ENCODE data around the gene FAM111A. TPM values are rescaled to one million over a fixed set of nuclear protein-coding genes. Genes with fewer than 3 reads are reported as not detected.
A peak's percentile ranks its signal among the peaks of the same experiment; 100 is the strongest.
"Not testable (repeated sequence)": the region's sequence is repeated elsewhere in the genome, so short reads cannot be mapped to it uniquely, and the experiment has no call there.

Gene FAM111A
- total RNA-seq = 10 to 100 TPM; 11.4 to 34.2 TPM
- 22.0 TPM for polyA plus RNA-seq (2013, experiment 1 of 2)
- polyA plus RNA-seq (2013, experiment 2 of 2) = 16.1 TPM
- long read RNA-seq, experiment 1, partial matches to known transcripts = 0 of 4 reads
- long read RNA-seq, experiment 1, other reads (novel, unspliced or antisense) = 4 of 4 reads
- long read RNA-seq, experiment 2, partial matches to known transcripts = 5 of 27 reads
- long read RNA-seq, experiment 2, other reads (novel, unspliced or antisense) = 16 of 27 reads
- long read RNA-seq, experiment 3, partial matches to known transcripts = 7 of 33 reads
- long read RNA-seq, experiment 3, other reads (novel, unspliced or antisense) = 18 of 33 reads
- long read RNA-seq, experiment 4, partial matches to known transcripts = 0 of 3 reads
- long read RNA-seq, experiment 4, other reads (novel, unspliced or antisense) = 1 of 3 reads

- Mint-ChIP-seq H3K9me3 (peaks cover 6% of the 10 kb centered on the region), H3K4me1 (peaks cover 10% of the 10 kb centered on the region), H3K4me3 (peak within 1 kb of the TSS; percentile 83), H3K36me3 (ENCODE audit: low read depth) (no peaks in the 10 kb centered on the region), H3K27me3 (ENCODE audit: insufficient read depth) (peaks cover 28% of the 10 kb centered on the region), H3K27ac (peak within 1 kb of the TSS; percentile 82)
- H3K9ac ChIP-seq (ENCODE audit: extremely low read depth, low read length, poor library complexity, severe bottlenecking) = peak within 1 kb of the TSS; percentile 26
- H3K36me3 ChIP-seq (ENCODE audit: control insufficient read depth, insufficient read depth, low read length) = no peaks in the 10 kb centered on the region
- peak within 1 kb of the TSS; percentile 85 for H3K4me3 ChIP-seq (ENCODE audit: low read length)
- H3K27me3 ChIP-seq (ENCODE audit: control insufficient read depth, insufficient read depth, low read length, poor library complexity, severe bottlenecking) = peaks cover 26% of the 10 kb centered on the region
- peak; percentile 96 for DNase-seq
- peak; percentile 63 for TF ChIP-seq CTCF (conservative IDR thresholded peaks at IDR 0.05)
- no peaks in the 10 kb centered on the region for H3K9me3 ChIP-seq (ENCODE audit: control insufficient read depth, low read length)
- WGBS, 2 experiments (ENCODE audit: insufficient coverage in 1 of 2, insufficient read length in 1 of 2) = 4 to 10% methylated on average over 16 to 50 of the region's 50 CpGs
- H3K4me1 ChIP-seq (ENCODE audit: control insufficient read depth, insufficient read depth, low read length) = no peaks in the 10 kb centered on the region
- no peak within 1 kb of the TSS for H3K27ac ChIP-seq (ENCODE audit: low read depth, low read length)
Measured at GRCh38 chr11:59142530-59143507, at the start of gene FAM111A. TSS of gene FAM111A (plus strand) at chr11:59142856. CDS start at chr11:59148873, 6,017 bp downstream.

GRCh38 chr11:59093576-59093975 lies 49.1 kb upstream of the FAM111A start:
- not testable (repeated sequence) for H3K27ac Mint-ChIP-seq; H3K4me1 Mint-ChIP-seq; H3K27ac ChIP-seq (ENCODE audit: low read depth, low read length); H3K27me3 ChIP-seq (ENCODE audit: control insufficient read depth, insufficient read depth, low read length, poor library complexity, severe bottlenecking); H3K4me1 ChIP-seq (ENCODE audit: control insufficient read depth, insufficient read depth, low read length); H3K9me3 ChIP-seq (ENCODE audit: control insufficient read depth, low read length); DNase-seq; H3K36me3 ChIP-seq (ENCODE audit: control insufficient read depth, insufficient read depth, low read length); H3K9ac ChIP-seq (ENCODE audit: extremely low read depth, low read length, poor library complexity, severe bottlenecking); H3K4me3 Mint-ChIP-seq; H3K4me3 ChIP-seq (ENCODE audit: low read length); H3K9me3 Mint-ChIP-seq; H3K36me3 Mint-ChIP-seq (ENCODE audit: low read depth)
- H3K27me3 Mint-ChIP-seq (ENCODE audit: insufficient read depth) = peaks cover 23% of the 10 kb centered on the region

- not testable (repeated sequence) for H3K27ac ChIP-seq (ENCODE audit: low read depth, low read length); H3K4me1 Mint-ChIP-seq; H3K4me1 ChIP-seq (ENCODE audit: control insufficient read depth, insufficient read depth, low read length); DNase-seq; H3K36me3 ChIP-seq (ENCODE audit: control insufficient read depth, insufficient read depth, low read length); H3K9ac ChIP-seq (ENCODE audit: extremely low read depth, low read length, poor library complexity, severe bottlenecking); H3K9me3 Mint-ChIP-seq; H3K4me3 Mint-ChIP-seq; H3K27me3 ChIP-seq (ENCODE audit: control insufficient read depth, insufficient read depth, low read length, poor library complexity, severe bottlenecking); H3K9me3 ChIP-seq (ENCODE audit: control insufficient read depth, low read length); H3K4me3 ChIP-seq (ENCODE audit: low read length); H3K36me3 Mint-ChIP-seq (ENCODE audit: low read depth); H3K27ac Mint-ChIP-seq
- H3K27me3 Mint-ChIP-seq (ENCODE audit: insufficient read depth) = peaks cover 27% of the 10 kb centered on the region
- 77 to 100% methylated on average over 1 of the region's 1 CpG for WGBS, 2 experiments (ENCODE audit: insufficient coverage in 1 of 2, insufficient read length in 1 of 2)
Measured at GRCh38 chr11:59095225-59095624, 47.4 kb upstream of the FAM111A start.

- 71 to 89% methylated on average over 1 to 5 of the region's 5 CpGs for WGBS, 2 experiments (ENCODE audit: insufficient coverage in 1 of 2, insufficient read length in 1 of 2)
- H3K27me3 Mint-ChIP-seq (ENCODE audit: insufficient read depth) = peaks cover 35% of the 10 kb centered on the region
- not testable (repeated sequence) for H3K9me3 Mint-ChIP-seq; H3K36me3 Mint-ChIP-seq (ENCODE audit: low read depth); H3K27ac ChIP-seq (ENCODE audit: low read depth, low read length); DNase-seq; H3K9ac ChIP-seq (ENCODE audit: extremely low read depth, low read length, poor library complexity, severe bottlenecking); H3K36me3 ChIP-seq (ENCODE audit: control insufficient read depth, insufficient read depth, low read length); H3K4me3 ChIP-seq (ENCODE audit: low read length); H3K4me1 ChIP-seq (ENCODE audit: control insufficient read depth, insufficient read depth, low read length); H3K4me1 Mint-ChIP-seq; H3K9me3 ChIP-seq (ENCODE audit: control insufficient read depth, low read length); H3K4me3 Mint-ChIP-seq; H3K27ac Mint-ChIP-seq; H3K27me3 ChIP-seq (ENCODE audit: control insufficient read depth, insufficient read depth, low read length, poor library complexity, severe bottlenecking)
Measured at GRCh38 chr11:59095972-59096575, 46.6 kb upstream of the FAM111A start.

All from endodermal cell (in vitro differentiated cells).